HUES64 (cell line): ENCODE results near the gene NFKB2.

ENCODE experiments used
- H3K27ac ChIP-seq: 2 replicates; pipeline ENCODE4 v1.7.0; 2013; ENCODE audit warnings: low read depth, low read length, inconsistent platforms
- H3K27me3 ChIP-seq: 2 replicates; pipeline ENCODE4 v1.6.1; 2013; ENCODE audit warnings: mild to moderate bottlenecking, low read length; ENCODE audit not compliant: insufficient read depth
- H3K36me3 ChIP-seq: 2 replicates; pipeline ENCODE4 v1.6.1; 2013; ENCODE audit warnings: mild to moderate bottlenecking, low read length; ENCODE audit not compliant: insufficient read depth
- H3K4me1 ChIP-seq: 2 replicates; pipeline ENCODE4 v1.6.1; 2013; ENCODE audit warnings: mild to moderate bottlenecking, low read length, moderate library complexity; ENCODE audit not compliant: insufficient read depth
- H3K4me3 ChIP-seq: 2 replicates; pipeline ENCODE4 v1.5.1; 2013; ENCODE audit warnings: mild to moderate bottlenecking, low read length, moderate library complexity
- H3K9ac ChIP-seq: 2 replicates; pipeline ENCODE4 v1.6.1; 2013; ENCODE audit warnings: mild to moderate bottlenecking, low read depth, low read length
- H3K9me3 ChIP-seq: 2 replicates; pipeline ENCODE4 v1.6.1; 2013; ENCODE audit warnings: low read depth, low read length; ENCODE audit not compliant: insufficient read depth
- WGBS: fragments of 150-250, 120-280 bp; methylation state at CpG from one replicate; pipeline ENCODE4 v1.1.7; 2013; ENCODE audit warnings: missing lambda C conversion rate; 5-methylcytosine and 5-hydroxymethylcytosine counted together

Gene NFKB2

DNA sequence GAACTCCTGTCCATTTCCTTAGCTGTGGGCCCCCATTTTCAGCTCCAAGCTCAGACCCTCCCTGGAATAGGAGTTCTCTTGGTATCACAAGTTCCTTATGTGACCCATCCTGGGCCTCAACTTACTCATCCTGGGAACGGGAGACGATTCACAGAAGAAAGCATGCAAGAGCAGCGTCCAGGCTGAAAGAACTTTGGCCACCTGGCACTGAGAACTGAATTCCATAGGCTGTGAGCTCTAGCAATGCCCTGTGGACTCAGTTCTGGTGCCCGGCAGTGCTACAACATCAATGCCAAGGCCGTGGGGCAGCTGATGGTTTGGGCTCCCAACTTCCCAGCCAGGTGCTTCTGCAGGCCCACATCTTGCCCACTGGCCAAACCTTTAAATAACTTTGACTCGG, 40.8 kb downstream of the NFKB2 start:
- no peak overlapping the region for H3K9ac ChIP-seq
- no peaks in the 10 kb centered on the region for H3K9me3 ChIP-seq
- H3K27me3 ChIP-seq = peaks cover 39% of the 10 kb centered on the region
- no peak overlapping the region for H3K27ac ChIP-seq
- 84% methylated on average over 6 of the region's 6 CpGs for WGBS
- H3K4me3 ChIP-seq = no peak overlapping the region
- H3K4me1 ChIP-seq = peaks cover 10% of the 10 kb centered on the region; the same call in 1 of the 2 replicates
- H3K36me3 ChIP-seq = no peaks in the 10 kb centered on the region

DNA sequence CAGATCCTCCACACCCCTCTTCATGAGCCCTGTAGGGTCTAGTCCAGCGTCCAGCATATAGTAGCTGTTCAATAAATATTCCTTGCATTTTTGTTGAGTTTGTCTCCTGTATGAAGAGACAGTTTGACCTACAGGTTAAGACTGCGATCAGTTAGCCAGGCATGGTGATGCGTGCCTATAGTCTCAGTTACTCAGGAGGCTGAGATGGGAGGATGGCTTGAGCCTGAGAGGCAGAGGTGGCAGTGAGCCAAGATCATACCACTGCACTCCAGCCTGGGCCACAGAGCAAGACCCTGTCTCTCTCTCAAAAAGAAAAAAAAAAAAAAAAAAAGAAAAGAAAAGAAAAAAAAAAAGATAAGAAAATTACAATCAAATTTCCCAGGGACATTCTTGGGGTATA, 42.0 kb downstream of the NFKB2 start:
- Histone ChIP-seq H3K27ac (no peak overlapping the region), H3K9ac (no peak overlapping the region), H3K4me1 (peaks cover 6% of the 10 kb centered on the region; the same call in 1 of the 2 replicates), H3K9me3 (no peaks in the 10 kb centered on the region), H3K36me3 (no peaks in the 10 kb centered on the region), H3K4me3 (no peak overlapping the region), H3K27me3 (peaks cover 40% of the 10 kb centered on the region)
- WGBS = 91% methylated on average over 3 of the region's 3 CpGs

DNA sequence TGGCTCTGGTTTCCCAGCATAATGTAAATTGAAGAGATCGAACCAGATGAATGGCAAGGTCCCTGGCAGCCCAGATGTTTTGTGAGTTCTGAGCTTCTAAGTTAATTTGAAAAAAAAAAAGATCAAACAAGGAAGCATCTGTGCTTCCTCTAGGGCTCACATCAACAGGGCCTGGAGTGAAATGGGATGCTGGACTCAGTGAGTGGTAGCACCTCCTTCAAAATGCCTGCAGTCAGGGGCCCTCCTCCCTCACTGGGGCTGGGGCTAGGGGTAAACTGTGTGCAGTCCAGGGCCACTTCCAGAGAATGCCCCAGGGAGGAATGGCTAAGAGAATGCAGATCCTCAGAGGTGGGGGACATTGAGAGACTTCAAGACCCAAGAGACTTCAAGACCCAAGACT, 42.9 kb downstream of the NFKB2 start:
- peaks cover 38% of the 10 kb centered on the region for H3K27me3 ChIP-seq
- H3K9ac ChIP-seq = no peak overlapping the region
- H3K9me3 ChIP-seq = no peaks in the 10 kb centered on the region
- H3K36me3 ChIP-seq = no peaks in the 10 kb centered on the region
- WGBS = 81% methylated on average over 1 of the region's 1 CpG
- H3K4me1 ChIP-seq = peaks cover 6% of the 10 kb centered on the region; the same call in 1 of the 2 replicates
- no peak overlapping the region for H3K27ac ChIP-seq
- H3K4me3 ChIP-seq = no peak overlapping the region

DNA sequence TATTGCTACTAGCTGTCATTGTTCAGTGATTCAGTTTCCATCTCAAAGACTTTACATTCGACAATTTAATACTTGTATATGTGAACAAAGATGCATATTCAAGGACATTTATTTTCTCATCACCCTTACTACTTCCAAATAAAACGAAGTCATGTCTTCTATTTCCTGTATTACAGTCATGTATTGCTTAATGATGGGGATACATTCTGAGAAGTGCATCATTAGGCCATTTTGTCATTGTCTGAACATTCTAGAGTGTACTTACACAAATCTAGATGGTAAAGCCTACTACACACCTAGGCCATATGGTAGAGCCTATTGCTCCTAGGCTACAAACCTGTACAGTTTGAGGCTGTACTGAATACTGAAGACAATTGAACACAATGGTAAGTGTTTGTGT, 49.3 kb downstream of the NFKB2 start:
- no CpG with 5 or more reads among the region's 2 CpGs for WGBS
- peaks cover 3% of the 10 kb centered on the region; the same call in 1 of the 2 replicates for H3K27me3 ChIP-seq
- no peak overlapping the region for H3K4me3 ChIP-seq
- H3K36me3 ChIP-seq = no peaks in the 10 kb centered on the region
- no peak overlapping the region for H3K27ac ChIP-seq
- peaks cover 6% of the 10 kb centered on the region; the same call in 1 of the 2 replicates for H3K4me1 ChIP-seq
- no peaks in the 10 kb centered on the region for H3K9me3 ChIP-seq
- H3K9ac ChIP-seq = no peak overlapping the region

DNA sequence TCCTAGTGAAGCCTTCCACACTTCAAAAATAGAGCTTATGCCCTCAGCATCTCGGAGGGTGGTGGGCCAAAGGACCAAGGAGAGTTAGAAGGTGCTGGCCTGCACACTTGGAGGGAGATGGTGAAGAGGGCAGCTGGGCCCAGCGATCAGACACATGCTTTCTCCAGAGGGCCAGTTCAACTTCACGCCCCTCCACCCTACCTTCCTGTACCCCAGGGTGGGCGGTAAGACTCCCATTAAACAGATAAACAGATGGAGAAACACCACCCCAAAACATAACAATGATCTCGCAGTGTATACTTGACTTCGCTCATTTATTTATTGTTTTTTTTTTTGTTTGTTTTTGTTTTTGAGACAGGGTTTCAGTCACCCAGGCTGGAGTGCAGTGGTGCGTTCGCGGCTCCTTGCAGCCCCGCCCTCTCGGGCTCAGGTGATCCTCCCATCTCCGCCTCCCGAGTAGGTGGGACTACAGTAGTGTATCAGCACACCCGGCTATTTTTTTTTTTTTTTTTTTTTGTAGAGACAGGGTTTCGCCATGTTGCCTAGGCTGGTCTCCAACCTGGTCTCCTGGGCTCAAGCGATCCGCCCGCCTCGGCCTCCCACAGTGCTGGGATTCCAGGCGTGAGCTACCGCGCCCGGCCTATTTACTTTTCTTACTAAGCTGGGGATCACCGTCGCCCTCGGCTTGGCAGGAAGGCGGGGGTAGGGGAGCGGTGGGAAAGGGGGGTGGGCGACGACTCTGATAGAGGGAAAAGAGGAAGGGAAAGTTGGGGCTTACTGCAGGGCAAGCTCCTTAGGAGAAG, 54.0 kb downstream of the NFKB2 start:
- peak overlapping the region; percentile 65; the same call in 1 of the 2 replicates for H3K27ac ChIP-seq
- 9% methylated on average over 30 of the region's 30 CpGs for WGBS
- H3K9ac ChIP-seq = peak overlapping the region; percentile 74
- H3K27me3 ChIP-seq = no peaks in the 10 kb centered on the region
- H3K4me1 ChIP-seq = peaks cover 24% of the 10 kb centered on the region
- H3K9me3 ChIP-seq = no peaks in the 10 kb centered on the region
- H3K36me3 ChIP-seq = peaks cover 15% of the 10 kb centered on the region
- peak overlapping the region; percentile 89 for H3K4me3 ChIP-seq

DNA sequence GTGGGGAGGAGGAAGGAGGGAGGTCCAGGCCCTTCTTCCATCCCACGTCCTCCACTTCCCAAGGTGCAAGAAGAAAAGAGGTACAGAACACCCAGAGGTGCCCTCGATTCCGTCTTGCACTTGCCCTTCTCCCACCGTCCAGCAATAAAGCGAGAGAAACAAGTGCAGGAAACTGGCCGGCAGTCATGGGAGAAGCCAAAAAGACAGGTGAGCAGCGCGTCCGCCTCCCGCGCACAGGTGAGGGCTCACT, 54.5 kb downstream of the NFKB2 start:
- peaks cover 15% of the 10 kb centered on the region for H3K36me3 ChIP-seq
- H3K9ac ChIP-seq = peak overlapping the region; percentile 74
- H3K27me3 ChIP-seq = no peaks in the 10 kb centered on the region
- H3K4me3 ChIP-seq = peak overlapping the region; percentile 89
- WGBS = under 1% methylated on average over 11 of the region's 11 CpGs
- no peaks in the 10 kb centered on the region for H3K9me3 ChIP-seq
- peaks cover 27% of the 10 kb centered on the region for H3K4me1 ChIP-seq
- H3K27ac ChIP-seq = peak overlapping the region; percentile 65; the same call in 1 of the 2 replicates

DNA sequence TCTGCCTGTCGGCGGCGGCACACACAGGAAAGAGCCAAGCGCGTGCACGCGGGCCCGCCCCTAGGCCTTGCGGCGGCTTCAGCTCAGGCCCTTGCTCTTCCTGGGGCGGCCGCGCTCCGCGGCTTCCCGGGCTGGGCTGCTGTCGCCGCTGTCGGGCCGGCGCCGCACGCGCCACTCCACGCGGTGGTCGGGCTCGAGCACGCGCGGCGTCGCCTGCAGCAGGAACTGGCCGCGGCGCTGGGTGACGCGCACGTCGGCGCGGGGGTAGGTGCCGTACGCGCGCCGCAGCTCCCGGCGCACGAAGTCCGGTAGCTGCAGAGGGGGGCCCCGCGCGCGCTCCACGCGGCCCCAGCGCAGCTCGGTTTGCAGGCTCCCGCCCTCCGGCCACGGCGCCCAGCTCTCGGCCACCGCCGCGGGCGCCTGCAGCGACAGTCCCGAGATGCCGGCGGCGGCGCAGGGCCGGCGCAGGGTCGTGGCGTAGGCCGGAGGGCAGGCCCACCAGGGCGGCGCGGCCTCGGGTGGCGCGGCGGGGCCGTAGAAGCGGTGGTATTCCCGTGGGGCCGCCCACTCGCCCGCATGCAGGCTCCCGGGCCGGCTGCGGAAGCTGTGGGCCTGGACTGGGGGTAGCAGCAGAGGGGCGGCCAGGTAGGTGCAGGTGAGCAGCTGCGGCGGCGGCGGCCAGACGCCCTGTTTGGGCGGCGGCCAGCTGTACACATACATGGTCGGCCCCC, 55.0 kb downstream of the NFKB2 start:
- Histone ChIP-seq H3K27ac (peak overlapping the region; percentile 65; the same call in 1 of the 2 replicates), H3K4me3 (peak overlapping the region; percentile 89), H3K9me3 (no peaks in the 10 kb centered on the region), H3K36me3 (peaks cover 19% of the 10 kb centered on the region), H3K27me3 (no peaks in the 10 kb centered on the region), H3K9ac (peak overlapping the region; percentile 74), H3K4me1 (peaks cover 32% of the 10 kb centered on the region)
- under 1% methylated on average over 104 of the region's 104 CpGs for WGBS

DNA sequence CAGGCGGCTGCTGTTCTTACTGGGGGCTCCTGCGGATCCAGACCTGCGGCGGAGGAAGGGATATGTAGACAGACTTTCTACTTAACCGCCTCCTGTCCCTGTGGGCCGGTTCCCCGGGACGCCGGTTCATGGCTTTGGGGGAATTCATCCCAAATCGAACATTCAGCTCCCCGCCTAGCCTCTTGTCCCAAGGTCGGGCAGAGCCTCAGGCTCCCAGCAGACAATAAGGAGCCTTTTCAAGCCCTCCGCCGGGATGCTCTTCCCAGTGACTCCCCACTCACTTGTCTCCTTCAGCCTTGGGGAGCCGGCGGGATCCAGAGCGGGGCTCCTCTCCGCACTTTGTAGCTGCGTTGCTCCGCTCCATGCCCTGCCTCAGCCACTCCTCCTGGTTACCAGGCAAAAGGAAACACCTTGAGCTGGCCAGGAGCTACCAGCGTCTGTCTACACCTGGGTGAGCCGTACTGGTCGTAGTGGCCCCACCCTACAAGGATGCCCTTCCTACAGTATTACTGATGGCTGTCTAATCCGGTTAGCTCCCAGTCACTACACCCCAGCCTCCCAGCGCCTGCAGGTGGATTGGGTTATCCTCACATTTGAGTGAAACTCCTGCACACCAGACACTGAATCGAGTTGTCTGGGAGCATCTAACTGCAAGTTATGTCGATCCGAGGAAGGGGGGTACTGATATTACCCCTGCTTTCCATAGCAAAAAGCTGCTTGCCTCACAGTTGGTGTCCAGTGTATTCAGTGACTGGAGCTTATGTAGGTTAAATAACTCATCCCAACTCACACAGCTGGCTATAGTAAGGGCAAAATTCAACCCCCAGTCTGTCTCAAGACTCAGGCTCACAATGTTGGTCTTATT, 55.8 kb downstream of the NFKB2 start, which contains the start of gene C10orf95:
TSS of gene C10orf95 (minus strand) at position 439 of the 865 bp plus-strand sequence. CDS start 450 bp downstream, outside the sequence.
- Histone ChIP-seq H3K27me3 (no peaks in the 10 kb centered on the region), H3K36me3 (peaks cover 25% of the 10 kb centered on the region), H3K27ac (no peak within 1 kb of the TSS), H3K9ac (peak within 1 kb of the TSS; percentile 74), H3K9me3 (no peaks in the 10 kb centered on the region), H3K4me3 (peak within 1 kb of the TSS; percentile 89), H3K4me1 (peaks cover 38% of the 10 kb centered on the region)
- WGBS = 33% methylated on average over 28 of the region's 28 CpGs
